ENCODE data around the gene JPH3. TPM values are rescaled to one million over a fixed set of nuclear protein-coding genes. Genes with fewer than 3 reads are reported as not detected.
"Not testable (repeated sequence)": the region's sequence is repeated elsewhere in the genome, so short reads cannot be mapped to it uniquely, and the experiment has no call there.

JPH3 gene
- total RNA-seq, 2 experiments from 2014 or later: 0.14 to 0.19 TPM

DNA sequence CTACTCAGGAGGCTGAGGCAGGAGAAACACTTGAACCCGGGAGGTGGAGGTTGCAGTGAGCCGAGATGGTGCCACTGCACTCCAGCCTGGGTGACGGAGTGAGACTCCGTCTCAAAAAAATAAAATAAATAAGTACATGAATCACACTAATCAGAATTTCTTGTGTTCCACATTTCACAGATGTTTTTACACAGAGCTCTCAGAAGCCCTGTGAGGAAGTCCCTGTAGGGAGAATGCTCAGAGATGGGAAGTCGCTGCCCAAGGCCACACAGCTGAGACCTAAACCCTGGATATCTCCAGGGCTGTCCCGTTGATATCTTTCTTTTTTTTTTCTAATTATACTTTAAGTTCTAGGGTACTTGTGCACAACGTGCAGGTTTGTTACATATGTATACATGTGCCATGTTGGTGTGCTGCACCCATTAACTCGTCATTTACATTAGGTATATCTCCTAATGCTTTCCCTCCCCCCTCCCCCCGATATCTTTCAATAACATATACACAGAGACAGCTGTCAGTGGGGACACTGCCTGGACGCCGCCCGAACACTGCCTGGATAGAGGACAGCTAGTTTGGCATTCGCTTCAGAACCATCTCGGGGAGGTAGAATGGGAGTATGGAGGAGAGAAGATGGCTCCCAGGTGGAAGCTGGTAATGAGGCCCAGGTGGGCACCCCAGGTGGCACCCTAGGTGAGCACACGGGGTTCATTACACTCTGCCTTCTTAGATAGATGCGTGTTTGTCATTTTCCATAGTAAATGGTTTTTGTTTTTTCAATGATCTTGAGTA is 24.0 kb upstream of the JPH3 start:
- DNase-seq; ATAC-seq; H3K4me1 Mint-ChIP-seq; POLR2A ChIA-PET; H3K27ac Mint-ChIP-seq; intact Hi-C loops (cut with DNase I, micrococcal nuclease); H3K4me3 Mint-ChIP-seq; H3K36me3 Mint-ChIP-seq (ENCODE audit: low read depth); H3K9me3 Mint-ChIP-seq (ENCODE audit: low read depth): not testable (repeated sequence)
- peaks cover 17% of the 10 kb centered on the region for H3K27me3 Mint-ChIP-seq
- CTCF ChIA-PET: interaction anchor here (0.6 kb wide), 1 partner anchor 59 kb away, joined by 4 read pairs; no protein-coding TSS in a partner anchor

DNA sequence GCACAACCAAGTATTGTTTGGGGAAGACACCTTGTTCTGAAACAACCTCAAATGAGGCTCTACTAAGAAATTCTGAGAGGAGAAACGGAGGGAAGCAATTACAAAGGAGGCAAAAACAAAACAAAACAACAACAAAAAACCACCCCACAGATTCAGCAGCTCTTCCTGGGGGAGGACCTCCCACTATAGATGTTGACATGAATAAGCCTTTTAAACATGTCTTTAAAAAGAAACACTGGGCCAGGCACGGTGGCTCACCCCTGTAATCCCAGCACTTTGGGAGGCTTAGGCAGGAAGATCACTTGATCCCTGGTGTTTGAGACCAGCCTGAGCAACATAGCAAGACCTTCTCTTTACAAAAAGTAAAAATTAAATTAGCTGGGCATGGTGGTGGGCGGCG is 22.6 kb upstream of the JPH3 start:
- POLR2A ChIA-PET: no interaction called here
- Mint-ChIP-seq H3K9me3 (ENCODE audit: low read depth) (no peaks in the 10 kb centered on the region), H3K4me1 (no peaks in the 10 kb centered on the region), H3K4me3 (no peak overlapping the region), H3K27ac (no peak overlapping the region), H3K27me3 (peaks cover 21% of the 10 kb centered on the region), H3K36me3 (ENCODE audit: low read depth) (no peaks in the 10 kb centered on the region)
- CTCF ChIA-PET: no interaction called here
- no peak for ATAC-seq
- intact Hi-C loops (cut with DNase I, micrococcal nuclease): no loop called here
- no peak for DNase-seq

DNA sequence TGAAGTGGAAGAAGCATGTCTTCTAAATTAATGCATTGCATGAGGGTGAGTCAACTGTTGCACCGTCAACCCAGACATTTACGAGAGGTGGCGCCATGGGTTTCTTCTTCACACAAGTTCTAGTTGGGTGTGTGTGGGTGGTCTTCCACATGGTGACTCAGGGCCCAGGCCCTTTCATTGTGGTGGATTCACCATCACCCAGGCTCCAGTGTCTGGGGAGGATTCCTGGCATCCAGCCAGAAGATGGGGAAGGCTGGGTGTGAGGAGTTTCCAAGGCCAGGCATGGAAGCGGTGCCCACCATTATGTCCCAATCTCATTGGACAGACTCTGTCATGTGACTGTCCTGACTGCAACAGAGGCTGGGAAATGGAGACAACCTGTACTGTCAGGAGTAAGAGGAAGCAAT is 21.4 kb upstream of the JPH3 start:
- intact Hi-C loops (cut with DNase I, micrococcal nuclease): no loop called here
- Mint-ChIP-seq H3K4me1 (no peaks in the 10 kb centered on the region), H3K27me3 (peaks cover 19% of the 10 kb centered on the region), H3K36me3 (ENCODE audit: low read depth) (no peaks in the 10 kb centered on the region), H3K9me3 (ENCODE audit: low read depth) (no peaks in the 10 kb centered on the region), H3K4me3 (no peak overlapping the region), H3K27ac (no peak overlapping the region)
- peak; percentile 36 for ATAC-seq
- peak; percentile 39 for DNase-seq
- CTCF ChIA-PET: no interaction called here
- POLR2A ChIA-PET: no interaction called here

DNA sequence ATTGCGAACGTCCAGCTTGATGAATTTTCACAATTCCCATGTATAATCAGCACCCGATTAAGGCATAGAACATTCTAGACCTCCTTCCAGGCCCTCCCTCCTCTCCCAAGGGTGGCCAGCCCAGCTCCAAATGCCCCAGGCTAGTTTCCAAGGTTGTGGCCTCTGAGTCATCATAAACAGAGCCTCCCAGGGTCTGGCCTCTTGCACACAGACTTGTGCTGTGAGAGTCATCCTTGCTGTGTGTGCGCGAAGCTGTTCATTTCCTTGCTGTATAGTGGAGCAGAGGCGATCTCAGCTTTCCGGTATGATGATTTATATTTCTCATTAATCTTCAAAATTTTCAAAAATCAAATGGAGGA is 20.5 kb upstream of the JPH3 start:
- ChIA-PET CTCF (interaction anchor here (0.6 to 2.1 kb wide), 4 partner anchors 11 to 811 kb away, joined by 3 to 10 read pairs (median 3); no protein-coding TSS in a partner anchor), POLR2A (no interaction called here)
- Mint-ChIP-seq H3K9me3 (ENCODE audit: low read depth) (no peaks in the 10 kb centered on the region), H3K4me3 (no peak overlapping the region), H3K4me1 (no peaks in the 10 kb centered on the region), H3K36me3 (ENCODE audit: low read depth) (no peaks in the 10 kb centered on the region), H3K27me3 (peaks cover 20% of the 10 kb centered on the region), H3K27ac (no peak overlapping the region)
- DNase-seq: no peak
- intact Hi-C loops (cut with DNase I, micrococcal nuclease): no loop called here
- no peak for ATAC-seq

- ChIA-PET POLR2A (no interaction called here), CTCF (interaction anchor here (0.7 to 2.1 kb wide), 3 partner anchors 11 to 811 kb away, joined by 3 to 10 read pairs (median 3); no protein-coding TSS in a partner anchor)
- ATAC-seq (no peak), DNase-seq (no peak)
- intact Hi-C loops (cut with DNase I, micrococcal nuclease): no loop called here
- H3K27ac Mint-ChIP-seq: no peak overlapping the region
- no peaks in the 10 kb centered on the region for H3K36me3 Mint-ChIP-seq (ENCODE audit: low read depth)
- no peaks in the 10 kb centered on the region for H3K4me1 Mint-ChIP-seq
- H3K4me3 Mint-ChIP-seq: no peak overlapping the region
- peaks cover 25% of the 10 kb centered on the region for H3K27me3 Mint-ChIP-seq
- no peaks in the 10 kb centered on the region for H3K9me3 Mint-ChIP-seq (ENCODE audit: low read depth)
Observed at GRCh38 chr16:87582216-87582965, 19.9 kb upstream of the JPH3 start.

DNA sequence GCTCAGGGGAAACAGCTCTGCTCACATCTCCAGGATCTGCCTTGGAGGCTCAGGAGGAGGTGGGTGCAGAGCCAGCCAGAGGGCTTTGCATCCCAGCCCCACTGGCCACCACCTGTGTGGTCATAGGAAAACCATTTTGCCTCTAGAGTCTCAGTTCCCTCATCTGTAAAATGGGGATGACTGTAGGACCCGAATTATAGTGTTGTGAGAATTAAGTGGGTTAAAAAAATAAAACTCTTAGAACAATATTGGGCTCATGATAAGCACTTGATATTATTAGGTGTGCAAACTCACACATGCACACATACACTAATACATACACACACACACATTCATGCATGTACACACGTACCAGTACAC is 19.4 kb upstream of the JPH3 start:
- Mint-ChIP-seq H3K27ac (no peak overlapping the region), H3K27me3 (peaks cover 25% of the 10 kb centered on the region), H3K4me3 (no peak overlapping the region), H3K4me1 (no peaks in the 10 kb centered on the region), H3K36me3 (ENCODE audit: low read depth) (no peaks in the 10 kb centered on the region), H3K9me3 (ENCODE audit: low read depth) (no peaks in the 10 kb centered on the region)
- ChIA-PET CTCF (interaction anchor here (2.1 kb wide), 1 partner anchor 53 kb away, joined by 10 read pairs; no protein-coding TSS in a partner anchor), POLR2A (no interaction called here)
- DNase-seq: no peak
- intact Hi-C loops (cut with DNase I, micrococcal nuclease): no loop called here
- no peak for ATAC-seq

DNA sequence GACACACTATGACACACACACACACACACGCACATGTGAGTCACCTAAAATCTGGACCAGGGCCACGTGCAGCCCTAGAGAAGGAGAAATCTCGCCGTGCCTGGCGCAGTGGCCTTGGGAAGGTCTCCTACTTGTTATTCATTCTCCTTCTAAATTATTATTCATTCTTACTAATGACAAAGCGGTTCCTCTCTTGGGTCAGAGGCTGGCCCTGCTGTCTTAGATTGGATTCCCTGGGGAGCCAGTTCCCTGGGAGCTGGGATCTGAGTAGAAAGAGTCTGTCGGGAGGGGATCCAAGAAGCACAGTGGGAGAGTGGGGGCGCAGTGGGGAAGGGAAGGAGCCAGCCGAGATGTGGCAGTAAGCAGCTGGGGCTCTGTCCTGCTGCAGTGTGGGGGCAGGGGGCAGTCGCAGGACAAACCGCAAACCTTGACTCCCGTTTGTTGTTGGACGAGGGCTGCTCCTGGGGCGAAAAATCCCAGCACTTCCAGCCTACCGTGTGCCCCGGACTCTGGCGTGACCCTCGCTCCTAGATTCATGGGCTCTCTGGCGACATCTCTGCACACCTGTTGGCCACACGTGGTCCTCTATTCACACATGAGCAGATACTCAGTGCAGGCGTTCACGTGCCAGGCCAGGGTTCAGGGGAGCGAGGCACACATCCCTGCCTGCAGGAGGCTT is 18.7 kb upstream of the JPH3 start:
- Mint-ChIP-seq H3K27ac (no peak overlapping the region), H3K4me1 (no peaks in the 10 kb centered on the region), H3K4me3 (no peak overlapping the region), H3K36me3 (ENCODE audit: low read depth) (no peaks in the 10 kb centered on the region), H3K27me3 (peaks cover 24% of the 10 kb centered on the region), H3K9me3 (ENCODE audit: low read depth) (no peaks in the 10 kb centered on the region)
- ChIA-PET CTCF (interaction anchor here (1.0 kb wide), 1 partner anchor 12 kb away, joined by 4 read pairs; no protein-coding TSS in a partner anchor), POLR2A (no interaction called here)
- ATAC-seq: no peak
- no peak for DNase-seq
- intact Hi-C loops (cut with DNase I, micrococcal nuclease): no loop called here

DNA sequence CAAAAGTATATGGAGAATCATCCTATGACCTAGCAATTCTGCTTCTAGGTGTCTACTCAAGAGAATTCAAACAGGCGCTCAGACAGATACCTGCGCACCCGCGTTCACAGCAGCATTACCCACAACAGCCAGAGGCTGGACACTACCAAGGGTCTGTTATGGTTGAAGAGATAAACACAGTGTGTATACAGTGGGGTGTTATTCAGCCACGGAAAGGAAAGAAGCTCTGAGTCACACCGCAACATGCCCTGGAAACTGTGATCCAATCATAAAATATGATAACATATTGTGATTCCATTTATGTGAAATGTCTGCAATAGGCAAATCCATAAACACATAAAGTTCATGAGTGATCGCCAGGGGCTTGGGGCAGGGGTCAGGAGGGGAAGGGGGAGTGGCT is 18.0 kb upstream of the JPH3 start:
- H3K4me3 Mint-ChIP-seq: no peak overlapping the region
- intact Hi-C loops (cut with DNase I, micrococcal nuclease): no loop called here
- H3K27me3 Mint-ChIP-seq: peaks cover 27% of the 10 kb centered on the region
- POLR2A ChIA-PET: no interaction called here
- H3K9me3 Mint-ChIP-seq (ENCODE audit: low read depth): no peaks in the 10 kb centered on the region
- DNase-seq: no peak
- CTCF ChIA-PET: interaction anchor here (1.0 kb wide), 1 partner anchor 13 kb away, joined by 4 read pairs; no protein-coding TSS in a partner anchor
- H3K27ac Mint-ChIP-seq: no peak overlapping the region
- no peak for ATAC-seq
- H3K4me1 Mint-ChIP-seq: no peaks in the 10 kb centered on the region
- no peaks in the 10 kb centered on the region for H3K36me3 Mint-ChIP-seq (ENCODE audit: low read depth)

DNA sequence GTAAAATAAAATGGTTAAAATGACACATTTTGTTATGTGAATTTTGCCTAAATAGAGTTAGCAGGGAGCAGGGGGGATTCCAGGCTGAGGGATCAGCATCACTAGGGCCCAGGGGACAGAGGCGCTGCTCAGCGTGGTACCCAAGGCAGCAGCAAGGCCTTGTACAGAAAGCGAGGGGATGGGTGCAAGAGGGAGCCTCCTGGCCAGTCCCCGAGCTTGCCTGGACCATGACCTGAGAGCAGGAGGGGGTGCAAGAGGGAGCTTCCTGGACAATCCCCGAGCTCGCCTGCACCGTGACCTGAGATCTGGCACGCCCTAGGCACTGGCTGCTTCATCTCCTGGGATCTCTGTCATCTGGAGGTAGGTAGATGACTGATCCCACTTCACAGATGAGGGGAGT is 17.3 kb upstream of the JPH3 start:
- DNase-seq: no peak
- intact Hi-C loops (cut with DNase I, micrococcal nuclease): loop anchor here (5.0 kb wide), 2 partner anchors 52 to 182 kb away; partner anchors contain the start of gene KLHDC4 (in 1 of the 2)
- no peak for ATAC-seq
- CTCF ChIA-PET: interaction anchor here (0.6 to 2.4 kb wide), 2 partner anchors 51 to 692 kb away, joined by 3 to 12 read pairs; no protein-coding TSS in a partner anchor
- Mint-ChIP-seq H3K36me3 (ENCODE audit: low read depth) (no peaks in the 10 kb centered on the region), H3K4me3 (no peak overlapping the region), H3K9me3 (ENCODE audit: low read depth) (no peaks in the 10 kb centered on the region), H3K27me3 (peaks cover 31% of the 10 kb centered on the region), H3K27ac (no peak overlapping the region), H3K4me1 (no peaks in the 10 kb centered on the region)
- POLR2A ChIA-PET: no interaction called here

DNA sequence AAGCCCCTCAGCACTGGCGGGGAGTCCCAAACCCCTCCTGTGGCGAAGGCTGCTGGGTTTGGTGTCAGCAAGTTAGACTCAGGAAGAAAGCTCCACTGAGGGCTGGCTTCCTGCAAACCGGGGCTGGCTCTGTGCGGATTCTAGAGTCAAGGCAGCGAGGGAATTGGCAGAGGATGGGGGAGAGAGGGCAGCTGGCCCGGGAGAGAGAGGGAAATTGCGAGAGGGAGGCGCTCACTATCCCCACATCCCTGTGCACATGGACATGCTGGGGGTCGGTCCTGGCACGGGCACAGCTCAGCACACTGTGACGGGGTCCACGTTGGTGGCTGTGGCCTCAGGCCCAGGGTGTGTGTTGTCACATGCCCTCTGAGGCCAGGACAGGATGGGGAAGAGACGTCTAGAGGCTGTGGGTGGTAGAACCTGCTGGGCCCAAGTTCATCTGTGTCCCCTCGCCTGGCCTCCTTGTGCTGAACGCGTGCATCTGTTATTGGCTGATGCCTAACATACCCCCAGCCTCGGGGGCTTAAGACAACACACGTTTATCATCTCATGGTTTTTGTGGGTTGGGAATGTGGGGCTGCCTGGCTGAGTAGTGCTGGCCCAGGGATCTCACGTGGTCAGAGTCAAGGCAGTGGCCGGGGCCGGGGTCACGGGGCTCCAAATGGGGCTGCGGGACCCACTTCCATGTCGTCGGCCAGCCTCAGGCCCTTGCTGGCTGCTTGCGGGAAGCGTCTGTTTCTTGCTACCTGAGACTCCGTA is 16.7 kb upstream of the JPH3 start:
- no peaks in the 10 kb centered on the region for H3K9me3 Mint-ChIP-seq (ENCODE audit: low read depth)
- ATAC-seq (no peak), DNase-seq (no peak)
- peaks cover 28% of the 10 kb centered on the region for H3K27me3 Mint-ChIP-seq
- CTCF ChIA-PET: interaction anchor here (0.5 to 2.4 kb wide), 3 partner anchors 50 to 693 kb away, joined by 3 to 12 read pairs (median 3); no protein-coding TSS in a partner anchor
- H3K4me3 Mint-ChIP-seq: no peak overlapping the region
- no peaks in the 10 kb centered on the region for H3K36me3 Mint-ChIP-seq (ENCODE audit: low read depth)
- POLR2A ChIA-PET: no interaction called here
- no peak overlapping the region for H3K27ac Mint-ChIP-seq
- intact Hi-C loops (cut with DNase I, micrococcal nuclease): loop anchor here (5.0 kb wide), 2 partner anchors 52 to 182 kb away; partner anchors contain the start of gene KLHDC4 (in 1 of the 2)
- H3K4me1 Mint-ChIP-seq: no peaks in the 10 kb centered on the region

All from activated CD4-positive, alpha-beta T cell treated with anti-CD3 and anti-CD28 coated beads for 36 hours (primary cell).